Effector memory CD8-positive, alpha-beta T cell (primary cell): ENCODE results near the gene NAV2.

Source experiments
- ATAC-seq: fragments of 150-1000 bp; cut with Tn5 transposase; replicated peaks from 2 replicates; pipeline ENCODE4 v1.10.0; 2021; ENCODE audit warnings: mild to moderate bottlenecking, moderate library complexity
- DNase-seq, 3 experiments: peaks; one replicate each; pipeline ENCODE4 v3.0.0; 2021
- H3K27ac Mint-ChIP-seq, 2 donors: one replicate each; pipeline ENCODE4 v1.8.0; 2022; ENCODE audit warnings: mild to moderate bottlenecking in 2 of 2, mixed read lengths in 2 of 2, moderate library complexity in 2 of 2
- H3K27me3 Mint-ChIP-seq, 2 donors: one replicate each; pipeline ENCODE4 v1.8.0; 2022; ENCODE audit warnings: mixed read lengths in 2 of 2
- H3K36me3 Mint-ChIP-seq: one replicate; pipeline ENCODE4 v1.8.0; 2022; ENCODE audit warnings: mild to moderate bottlenecking, moderate library complexity, mixed read lengths; ENCODE audit not compliant: insufficient read depth
- H3K4me1 Mint-ChIP-seq, 2 donors: one replicate each; pipeline ENCODE4 v1.8.0; 2022; ENCODE audit warnings: low read depth in 2 of 2, mixed read lengths in 2 of 2
- H3K4me3 Mint-ChIP-seq, 2 donors: one replicate each; pipeline ENCODE4 v1.8.0; 2022; ENCODE audit warnings: mild to moderate bottlenecking in 2 of 2, mixed read lengths in 2 of 2, moderate library complexity in 2 of 2
- H3K9me3 Mint-ChIP-seq, 2 donors: one replicate each; pipeline ENCODE4 v1.8.0; 2022; ENCODE audit warnings: mixed read lengths in 2 of 2

NAV2 gene

GRCh38 chr11:20022363-20023081 is 309.9 kb downstream of the NAV2 start:
- H3K27ac Mint-ChIP-seq = no peak overlapping the region
- no peak for ATAC-seq
- H3K27me3 Mint-ChIP-seq = peaks cover 2 to 9% of the 10 kb centered on the region in 2 donors
- H3K4me3 Mint-ChIP-seq = no peak overlapping the region
- no peak for DNase-seq
- no peaks in the 10 kb centered on the region for H3K4me1 Mint-ChIP-seq
- no peaks in the 10 kb centered on the region for H3K9me3 Mint-ChIP-seq
- H3K36me3 Mint-ChIP-seq = no peaks in the 10 kb centered on the region

DNA sequence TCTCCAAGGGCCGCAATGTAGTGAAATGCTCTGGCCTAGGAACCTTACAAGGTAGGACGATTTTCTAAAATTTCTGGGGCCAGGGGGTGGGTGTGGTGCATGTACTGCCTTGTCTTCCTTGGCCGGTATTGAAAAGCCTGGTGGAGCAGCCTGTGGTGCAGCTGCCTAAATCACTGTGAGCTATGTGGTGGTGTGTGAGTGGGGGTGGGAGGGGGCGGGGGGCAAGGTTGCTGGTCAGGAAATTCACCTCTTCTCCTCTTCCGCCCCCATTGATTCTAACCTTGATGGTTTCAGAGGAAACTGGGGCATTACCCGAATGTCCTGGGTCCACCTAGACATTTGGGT is 310.4 kb downstream of the NAV2 start:
- ATAC-seq (no peak), DNase-seq (no peak)
- no peak overlapping the region for H3K27ac Mint-ChIP-seq
- H3K27me3 Mint-ChIP-seq = peaks cover 0 to 7% of the 10 kb centered on the region in 2 donors
- no peak overlapping the region for H3K4me3 Mint-ChIP-seq
- no peaks in the 10 kb centered on the region for H3K4me1 Mint-ChIP-seq
- no peaks in the 10 kb centered on the region for H3K36me3 Mint-ChIP-seq
- no peaks in the 10 kb centered on the region for H3K9me3 Mint-ChIP-seq

DNA sequence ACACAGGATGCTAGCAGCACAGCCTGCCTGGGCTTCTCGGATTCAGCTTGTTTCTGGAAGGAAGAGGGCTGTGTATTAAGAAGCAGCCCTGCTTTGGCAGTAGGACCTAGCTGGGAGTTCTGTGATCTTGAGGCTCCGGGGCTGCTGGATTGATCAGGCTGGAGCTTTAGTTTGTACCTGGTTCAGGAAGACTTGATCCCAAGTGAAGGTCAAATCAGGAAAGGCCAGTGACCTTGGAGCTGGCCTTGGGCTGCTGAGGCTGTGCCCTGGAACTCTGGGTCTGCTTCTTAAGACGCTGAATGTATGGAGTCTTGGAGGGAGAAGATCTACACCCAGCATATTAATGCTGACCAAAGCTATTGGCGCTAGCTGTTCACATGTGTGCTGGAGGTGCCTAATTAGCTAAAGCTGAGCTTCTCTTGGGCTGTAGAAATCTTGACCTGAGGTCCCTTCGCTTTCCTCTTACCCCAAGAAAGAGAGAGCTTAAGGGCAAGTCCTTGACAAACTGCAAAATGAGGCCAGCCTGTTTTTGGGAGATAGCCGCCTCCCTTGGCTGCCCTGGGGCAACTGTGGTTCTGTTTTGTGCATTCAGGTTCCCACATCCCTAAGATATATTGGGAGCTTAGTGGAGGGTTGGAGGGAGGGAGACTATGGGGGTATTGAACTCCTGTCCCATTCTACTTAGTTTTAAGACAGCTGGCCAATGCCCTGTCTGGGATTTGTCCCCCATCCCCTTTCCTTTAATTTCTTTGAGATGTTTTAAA is 311.7 kb downstream of the NAV2 start:
- no peak for DNase-seq
- Mint-ChIP-seq H3K9me3 (no peaks in the 10 kb centered on the region), H3K27me3 (peaks cover 0 to 7% of the 10 kb centered on the region in 2 donors)

DNA sequence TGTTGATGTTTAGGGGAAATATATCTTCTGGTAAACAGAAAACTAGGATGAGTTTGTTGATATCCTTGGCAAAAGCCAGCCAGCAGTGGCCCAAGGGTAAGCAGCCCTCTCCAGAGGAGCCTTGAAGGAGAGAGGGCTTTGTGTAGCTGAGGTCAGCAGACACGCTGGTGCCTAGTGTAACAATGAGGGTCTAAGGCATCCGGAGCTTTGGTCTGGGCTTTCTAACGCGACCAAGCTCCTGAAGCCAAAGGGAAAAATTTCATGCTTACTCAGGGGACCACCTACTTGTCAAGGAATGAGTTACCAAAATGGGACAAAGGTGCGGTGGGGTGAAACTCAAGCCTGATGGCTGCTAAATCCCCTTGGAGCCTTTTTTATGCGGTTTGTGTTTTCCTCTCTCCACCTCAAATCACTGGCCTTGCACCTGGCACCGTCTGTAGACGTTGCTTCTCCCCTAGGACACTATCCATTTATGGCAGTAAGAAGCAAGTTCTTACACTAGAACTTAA is 312.7 kb downstream of the NAV2 start:
- Mint-ChIP-seq H3K27me3 (peaks cover 0 to 7% of the 10 kb centered on the region in 2 donors), H3K9me3 (no peaks in the 10 kb centered on the region), H3K36me3 (no peaks in the 10 kb centered on the region), H3K27ac (no peak overlapping the region), H3K4me1 (no peaks in the 10 kb centered on the region), H3K4me3 (no peak overlapping the region)
- no peak for ATAC-seq
- no peak for DNase-seq

More for the DNA sequence above, 311.7 kb downstream of the NAV2 start:
- H3K36me3 Mint-ChIP-seq = no peaks in the 10 kb centered on the region
- no peak overlapping the region for H3K27ac Mint-ChIP-seq
- H3K4me3 Mint-ChIP-seq = no peak overlapping the region
- H3K4me1 Mint-ChIP-seq = no peaks in the 10 kb centered on the region
- ATAC-seq = no peak

- ATAC-seq (no peak), DNase-seq (no peak)
- Mint-ChIP-seq H3K27me3 (peaks cover 8 to 17% of the 10 kb centered on the region in 2 donors), H3K27ac (no peak overlapping the region), H3K36me3 (no peaks in the 10 kb centered on the region), H3K4me1 (no peaks in the 10 kb centered on the region), H3K4me3 (no peak overlapping the region), H3K9me3 (no peaks in the 10 kb centered on the region)
Observed at GRCh38 chr11:20026629-20027555, 314.3 kb downstream of the NAV2 start.

- DNase-seq (no peak), ATAC-seq (no peak)
- Mint-ChIP-seq H3K27ac (no peak overlapping the region), H3K4me3 (no peak overlapping the region), H3K27me3 (peaks cover 11 to 17% of the 10 kb centered on the region in 2 donors), H3K36me3 (no peaks in the 10 kb centered on the region), H3K9me3 (no peaks in the 10 kb centered on the region), H3K4me1 (no peaks in the 10 kb centered on the region)
Observed at GRCh38 chr11:20027556-20028013, 314.9 kb downstream of the NAV2 start.

DNA sequence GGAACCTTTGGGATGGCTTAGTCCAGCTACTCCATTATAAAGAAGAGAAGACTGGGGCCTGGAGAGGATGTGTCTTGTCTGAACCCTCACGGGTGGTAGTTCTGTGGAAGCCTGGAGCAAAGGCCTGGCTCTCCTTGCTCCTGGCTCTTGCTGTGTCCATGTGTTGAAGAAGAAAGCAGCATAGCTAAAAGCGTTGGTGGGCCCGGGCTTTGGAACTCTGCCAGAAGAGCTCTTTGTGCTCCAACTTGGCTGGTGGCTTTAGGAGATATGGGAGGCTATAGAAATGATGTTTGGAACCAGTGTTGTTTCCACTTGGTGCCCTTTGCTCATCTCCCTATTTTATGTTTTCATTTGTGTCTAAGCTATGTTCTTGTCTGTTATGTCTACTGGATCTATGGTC is 316.6 kb downstream of the NAV2 start:
- H3K4me3 Mint-ChIP-seq = no peak overlapping the region
- no peaks in the 10 kb centered on the region for H3K36me3 Mint-ChIP-seq
- peaks cover 13 to 17% of the 10 kb centered on the region in 2 donors for H3K27me3 Mint-ChIP-seq
- DNase-seq = no peak
- H3K27ac Mint-ChIP-seq = no peak overlapping the region
- H3K9me3 Mint-ChIP-seq = no peaks in the 10 kb centered on the region
- H3K4me1 Mint-ChIP-seq = no peaks in the 10 kb centered on the region
- no peak for ATAC-seq

GRCh38 chr11:20030472-20030871 is 317.8 kb downstream of the NAV2 start:
- H3K27ac Mint-ChIP-seq = no peak overlapping the region
- no peak for ATAC-seq

DNA sequence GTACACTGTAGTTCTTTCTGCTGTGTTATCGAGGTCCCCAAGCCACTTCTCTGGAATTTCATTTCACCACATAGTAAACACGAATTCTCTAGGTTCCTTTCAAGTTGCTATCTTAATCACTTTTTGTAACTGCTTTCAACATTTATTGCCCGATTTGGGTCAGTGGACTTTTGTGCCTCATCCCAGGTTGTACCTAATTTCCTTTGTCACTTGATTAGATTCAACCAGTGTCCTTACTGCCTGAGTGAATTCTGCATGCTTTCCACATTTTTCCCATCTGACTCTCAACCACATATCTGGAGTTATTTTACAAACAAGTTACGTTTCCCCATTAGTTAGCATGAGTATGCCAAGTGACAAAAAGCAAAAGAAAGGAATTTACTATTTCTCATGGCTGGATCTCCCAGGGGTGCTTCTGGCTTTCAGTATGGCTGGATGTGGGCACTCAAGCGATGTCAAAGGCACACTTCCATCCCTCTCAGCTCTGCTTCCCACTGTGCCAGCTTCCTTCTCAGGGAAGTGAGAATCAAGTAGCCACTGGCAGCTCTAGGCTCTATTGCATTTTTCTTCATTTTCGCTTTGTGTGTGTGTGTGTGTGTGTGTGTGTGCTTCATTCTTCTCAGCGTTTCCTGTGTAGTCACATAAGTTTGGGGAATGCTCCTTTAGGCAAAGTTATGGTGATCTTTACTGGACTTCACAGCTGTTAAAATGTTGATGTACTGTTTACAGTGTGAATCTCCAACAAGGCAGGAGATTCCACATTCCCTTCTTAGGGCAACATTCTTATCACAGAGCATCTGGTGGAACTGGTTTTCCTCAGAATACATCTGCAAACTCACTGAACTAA is 318.7 kb downstream of the NAV2 start:
- no peaks in the 10 kb centered on the region for H3K36me3 Mint-ChIP-seq
- peaks cover 29 to 30% of the 10 kb centered on the region in 2 donors for H3K27me3 Mint-ChIP-seq
- H3K9me3 Mint-ChIP-seq = no peaks in the 10 kb centered on the region
- no peak overlapping the region for H3K27ac Mint-ChIP-seq
- ATAC-seq (no peak), DNase-seq (no peak)
- no peak overlapping the region for H3K4me3 Mint-ChIP-seq
- H3K4me1 Mint-ChIP-seq = no peaks in the 10 kb centered on the region

More at GRCh38 chr11:20030472-20030871, 317.8 kb downstream of the NAV2 start:
- H3K4me3 Mint-ChIP-seq = no peak overlapping the region
- no peaks in the 10 kb centered on the region for H3K9me3 Mint-ChIP-seq
- peaks cover 26 to 29% of the 10 kb centered on the region in 2 donors for H3K27me3 Mint-ChIP-seq
- H3K36me3 Mint-ChIP-seq = no peaks in the 10 kb centered on the region
- H3K4me1 Mint-ChIP-seq = no peaks in the 10 kb centered on the region
- DNase-seq = no peak

- H3K27ac Mint-ChIP-seq = no peak overlapping the region
- DNase-seq = no peak
- H3K9me3 Mint-ChIP-seq = no peaks in the 10 kb centered on the region
- H3K36me3 Mint-ChIP-seq = no peaks in the 10 kb centered on the region
- no peak overlapping the region for H3K4me3 Mint-ChIP-seq
- no peaks in the 10 kb centered on the region for H3K4me1 Mint-ChIP-seq
- no peak for ATAC-seq
- peaks cover 32 to 38% of the 10 kb centered on the region in 2 donors for H3K27me3 Mint-ChIP-seq
Observed at GRCh38 chr11:20032127-20032526, 319.5 kb downstream of the NAV2 start.

DNA sequence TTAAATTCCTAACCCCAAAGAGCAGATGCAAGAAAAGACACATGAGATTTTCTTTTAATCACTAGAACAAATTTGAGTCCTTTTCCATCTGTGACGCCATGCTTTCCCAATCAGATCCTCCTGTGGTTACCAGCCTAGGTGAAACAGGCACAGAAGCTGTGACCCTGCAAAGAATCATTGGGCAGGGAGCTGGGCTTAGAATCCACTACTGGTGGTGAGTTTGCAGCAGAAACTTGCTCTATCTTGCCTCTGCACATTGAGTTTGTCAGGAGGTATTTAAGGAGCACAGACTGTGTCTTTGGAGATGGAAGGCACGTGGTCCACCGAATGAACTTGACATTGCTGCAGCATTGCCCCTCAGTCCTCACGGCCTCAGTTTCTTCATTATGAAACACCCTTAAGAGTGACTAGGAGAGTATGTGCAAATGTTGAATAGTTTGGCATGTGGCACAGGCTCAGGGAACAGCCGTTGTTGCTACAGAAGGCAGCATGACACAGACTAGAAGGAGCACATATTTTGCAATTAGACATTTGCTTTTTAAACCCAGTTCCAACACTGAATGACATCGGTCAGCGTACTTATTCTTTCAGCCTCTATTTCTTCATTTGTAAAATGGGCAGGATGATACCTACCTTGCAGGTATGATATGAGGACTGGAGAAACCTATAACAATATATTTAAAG is 320.1 kb downstream of the NAV2 start:
- Mint-ChIP-seq H3K9me3 (no peaks in the 10 kb centered on the region), H3K27ac (no peak overlapping the region), H3K4me3 (no peak overlapping the region), H3K4me1 (no peaks in the 10 kb centered on the region), H3K27me3 (peaks cover 38% of the 10 kb centered on the region in 2 donors), H3K36me3 (no peaks in the 10 kb centered on the region)
- ATAC-seq (no peak), DNase-seq (no peak)

DNA sequence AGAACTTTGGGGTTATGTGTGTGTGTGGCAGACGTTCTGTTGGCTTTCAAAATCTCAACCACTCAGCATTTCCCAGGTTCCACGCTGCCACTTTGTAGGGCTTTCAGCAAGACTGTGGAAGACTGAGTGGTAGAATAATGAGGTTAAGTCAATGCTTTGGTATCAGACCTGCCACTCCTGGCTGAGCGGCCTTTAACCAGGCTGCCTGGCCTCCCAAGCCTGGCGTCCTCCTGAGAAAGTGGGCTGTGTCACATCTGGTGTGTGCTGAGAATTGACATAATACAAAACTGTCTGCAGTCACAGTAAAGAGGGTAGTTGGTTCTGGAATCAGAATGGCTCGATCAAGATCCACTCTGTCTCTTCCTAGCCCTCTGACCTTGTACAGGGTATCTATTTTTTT is 321.2 kb downstream of the NAV2 start:
- H3K27me3 Mint-ChIP-seq = peaks cover 38 to 41% of the 10 kb centered on the region in 2 donors
- H3K4me1 Mint-ChIP-seq = no peaks in the 10 kb centered on the region
- H3K36me3 Mint-ChIP-seq = no peaks in the 10 kb centered on the region
- ATAC-seq (no peak), DNase-seq (no peak)
- no peak overlapping the region for H3K4me3 Mint-ChIP-seq
- H3K27ac Mint-ChIP-seq = no peak overlapping the region
- no peaks in the 10 kb centered on the region for H3K9me3 Mint-ChIP-seq
